HG03432 (cell line): Measurements from ENCODE around the gene CPEB3.
"Not testable (repeated sequence)": the region's sequence is repeated elsewhere in the genome, so short reads cannot be mapped to it uniquely, and the experiment has no call there.

Experiments
- ATAC-seq: cut with Tn5 transposase; IDR thresholded peaks from one replicate; pipeline ENCODE4 v1.9.1; 2021; ENCODE audit warnings: mild to moderate bottlenecking, moderate library complexity; ENCODE audit not compliant: unreplicated experiment

Gene CPEB3

GRCh38 chr10:92290837-92291615 lies at the start of gene CPEB3, which contains the start of gene MARCHF5:
Gene CPEB3, minus strand, starts transcription at chr10:92291078. Its CDS starts 50,728 bp downstream, at chr10:92240350.
Gene MARCHF5, plus strand, starts transcription at chr10:92291167. Its CDS starts 328 bp downstream, at chr10:92291495.
- ATAC-seq = peak; percentile 99

- not testable (repeated sequence) for ATAC-seq
These were observed 39.0 kb upstream of the CPEB3 start for GRCh38 chr10:92329927-92330326.

- ATAC-seq = no peak
These were observed 38.1 kb upstream of the CPEB3 start for GRCh38 chr10:92328993-92329392.

- ATAC-seq = no peak
These were observed 36.9 kb upstream of the CPEB3 start for GRCh38 chr10:92327445-92328433.

GRCh38 chr10:92323079-92323478 lies 32.2 kb upstream of the CPEB3 start:
- no peak for ATAC-seq

- ATAC-seq = no peak
These were observed 25.7 kb upstream of the CPEB3 start for GRCh38 chr10:92316610-92317009.

GRCh38 chr10:92313750-92314149 lies 22.9 kb upstream of the CPEB3 start:
- no peak for ATAC-seq

- no peak for ATAC-seq
These were observed 18.4 kb upstream of the CPEB3 start for GRCh38 chr10:92309272-92309671.

- ATAC-seq = no peak
These were observed 14.5 kb upstream of the CPEB3 start for GRCh38 chr10:92305133-92306072.

- ATAC-seq = no peak
These were observed 13.2 kb upstream of the CPEB3 start for GRCh38 chr10:92304061-92304460.

- ATAC-seq = no peak
These were observed 12.2 kb upstream of the CPEB3 start for GRCh38 chr10:92303096-92303495.

- ATAC-seq = no peak
These were observed 7.6 kb upstream of the CPEB3 start for GRCh38 chr10:92298487-92298886.

- ATAC-seq = no peak
These were observed 1.3 kb upstream of the CPEB3 start for GRCh38 chr10:92291921-92292845.

- ATAC-seq = no peak
These were observed 663 bp upstream of the CPEB3 start for GRCh38 chr10:92291616-92291865.

- ATAC-seq = peak; percentile 19
These were observed 622 bp downstream of the CPEB3 start for GRCh38 chr10:92290076-92290836.

- ATAC-seq = no peak
These were observed 6.7 kb downstream of the CPEB3 start for GRCh38 chr10:92284112-92284704.

- no peak for ATAC-seq
These were observed 11.7 kb downstream of the CPEB3 start for GRCh38 chr10:92278996-92279696.

- ATAC-seq = no peak
These were observed 16.8 kb downstream of the CPEB3 start for GRCh38 chr10:92274071-92274470.
